Liver (tissue), 3 donors: ENCODE measurements around the gene SLC25A12.

Source experiments
- CTCF ChIP-seq: fragments of 150-350 bp; IDR thresholded peaks from 2 replicates; pipeline ENCODE4 v1.5.1; 2017; ENCODE audit warnings: improper control_type of control experiment, low read depth, low read length; ENCODE audit not compliant: missing input control
- EGR1 ChIP-seq, 2 donors: IDR thresholded peaks; 2 replicates each; pipeline ENCODE4 v1.6.1; 2016 to 2018; ENCODE audit warnings: antibody characterized with exemption in 2 of 2, low read depth in 2 of 2
- HNF4G ChIP-seq: IDR thresholded peaks from 2 replicates; pipeline ENCODE4 v1.6.1; 2016; ENCODE audit warnings: antibody characterized with exemption
- MAX ChIP-seq: IDR thresholded peaks from 2 replicates; pipeline ENCODE4 v1.6.1; 2016; ENCODE audit warnings: antibody characterized with exemption
- NR2F2 ChIP-seq: IDR thresholded peaks from 2 replicates; pipeline ENCODE4 v1.6.1; 2016; ENCODE audit warnings: antibody characterized with exemption
- RAD21 ChIP-seq, 2 donors: IDR thresholded peaks; 2 replicates each; pipeline ENCODE4 v1.6.1; 2016; ENCODE audit warnings: antibody characterized with exemption in 2 of 2, mild to moderate bottlenecking in 2 of 2
- REST ChIP-seq: IDR thresholded peaks from 2 replicates; pipeline ENCODE4 v1.6.1; 2016; ENCODE audit warnings: antibody characterized with exemption, mild to moderate bottlenecking
- YY1 ChIP-seq: IDR thresholded peaks from 2 replicates; pipeline ENCODE4 v1.6.1; 2016; ENCODE audit warnings: antibody characterized with exemption, mild to moderate bottlenecking
- donor health status: healthy.
- donor health status: healthy.

GRCh38 chr2:171814883-171815282, 79.2 kb downstream of the SLC25A12 start:
- no peak for TF ChIP-seq YY1
- TF ChIP-seq NR2F2: no peak
- no peak for TF ChIP-seq CTCF
- TF ChIP-seq HNF4G: no peak
- no peak for TF ChIP-seq MAX
- TF ChIP-seq REST: no peak
- no peak for TF ChIP-seq EGR1 (IDR thresholded peaks at IDR 0.05; ENCODE audit: low read depth in 2 of 2)
- no peak for TF ChIP-seq RAD21 (IDR thresholded peaks at IDR 0.05)
